K562 (cell line): ENCODE data around the gene TMEM243. TPM values are rescaled to one million over a fixed set of nuclear protein-coding genes. Genes with fewer than 3 reads are reported as not detected.

ENCODE experiments used
- ATAC-seq: fragments of 200-7000 bp; cut with Tn5 transposase; 3 replicates; pipeline ENCODE4 v1.9.1; 2020; ENCODE audit warnings: moderate library complexity
- BruUV-seq: library from RNA; stranded (reverse); fragments of 400-500 nt; replicated peaks from 2 replicates; lab custom pipeline; 2021; lab: Mats Ljungman, UMichigan
- CTCF ChIA-PET: fragments of 300-600 bp; formaldehyde crosslinking; extraction: SDS; loops from one replicate; lab custom pipeline; 2021; ENCODE audit warnings: low intra/inter-chr PET ratio; lab: Yijun Ruan, JAX
- POLR2A ChIA-PET: fragments of 300-600, 350-650 bp; sonication (Branson Sonifier 250); formaldehyde crosslinking; extraction: SDS; loops from one replicate; lab custom pipeline; 2021; ENCODE audit warnings: antibody characterized with exemption, inconsistent platforms; lab: Yijun Ruan, JAX
- DNase-seq, 4 experiments: peaks; one replicate each; pipeline versions ENCODE4 v3.0.0 to v3.0.0-alpha.2; 2011 to 2018; ENCODE audit warnings: low spot score in 3 of 4, mixed read lengths in 3 of 4; ENCODE audit errors: extremely low read depth in 1 of 4
- FAIRE-seq: peaks from 2 replicates; lab custom pipeline; 2011; peaks lifted over from hg19 to GRCh38; lab: Jason Lieb, UNC
- H2AFZ ChIP-seq: 2 replicates; pipeline ENCODE4 v1.6.0; 2011; ENCODE audit warnings: low read depth, low read length, control low read depth, inconsistent platforms
- H3K27ac ChIP-seq: fragments of 200-600 bp; 3 replicates; pipeline ENCODE4 v1.8.0; 2011; ENCODE audit warnings: low read depth, mild to moderate bottlenecking, control low read depth, inconsistent platforms, low read length, moderate library complexity, mixed read lengths; ENCODE audit errors: extremely low read depth
- H3K27me3 ChIP-seq, 2 experiments: fragments of 300-600 bp in 1 of 2; 2 replicates in 1 of 2; 3 replicates in 1 of 2; pipeline versions ENCODE4 v1.6.0 to v1.8.0; 2011; ENCODE audit warnings: inconsistent platforms in 2 of 2, low read length in 2 of 2, mild to moderate bottlenecking in 1 of 2, mixed read lengths in 1 of 2, moderate library complexity in 1 of 2; ENCODE audit not compliant: control insufficient read depth in 2 of 2, insufficient read depth in 2 of 2
- H3K36me3 ChIP-seq: fragments of 300-600 bp; 3 replicates; pipeline ENCODE4 v1.8.0; 2011; ENCODE audit warnings: mild to moderate bottlenecking, low read length, inconsistent platforms; ENCODE audit not compliant: control insufficient read depth, insufficient read depth
- H3K4me1 ChIP-seq, 2 experiments: fragments of 200-600 bp in 1 of 2; replicated peaks in 1 of 2; 2 replicates in 1 of 2; 3 replicates in 1 of 2; pipeline versions ENCODE4 v1.5.1 to v1.8.0; 2011; ENCODE audit warnings: inconsistent platforms in 2 of 2, low read length in 2 of 2, mild to moderate bottlenecking in 1 of 2, mixed read lengths in 1 of 2, moderate library complexity in 1 of 2; ENCODE audit not compliant: control insufficient read depth in 2 of 2, insufficient read depth in 2 of 2
- H3K4me2 ChIP-seq: 2 replicates; pipeline ENCODE4 v1.6.1; 2011; ENCODE audit warnings: low read length, control low read depth, inconsistent platforms, mixed read lengths; ENCODE audit not compliant: insufficient read depth
- H3K4me3 ChIP-seq: fragments of 200-600 bp; sonication (generic), shearing (Covaris generic); 2 replicates; pipeline ENCODE4 v1.5.1; 2016; ENCODE audit warnings: control low read depth, inconsistent platforms
- H3K79me2 ChIP-seq: fragments of 200-600 bp; 3 replicates; pipeline ENCODE4 v1.8.0; 2011; ENCODE audit warnings: low read length, inconsistent platforms; ENCODE audit not compliant: control insufficient read depth, insufficient read depth
- H3K9ac ChIP-seq, 2 experiments: 2 replicates each; pipeline versions ENCODE4 v1.6.0 to v1.6.1; 2011; ENCODE audit warnings: low read depth in 2 of 2, low read length in 2 of 2, control low read depth in 1 of 2, inconsistent platforms in 1 of 2, mild to moderate bottlenecking in 1 of 2, mixed read lengths in 1 of 2; ENCODE audit not compliant: insufficient read depth in 1 of 2
- H3K9me1 ChIP-seq: one replicate; pipeline ENCODE4 v1.6.0; 2011; ENCODE audit warnings: inconsistent platforms, mild to moderate bottlenecking, low read length, moderate library complexity; ENCODE audit not compliant: control insufficient read depth, insufficient read depth
- H3K9me3 ChIP-seq: replicated peaks from 2 replicates; pipeline ENCODE4 v1.5.1; 2011; ENCODE audit warnings: low read depth, low read length, inconsistent platforms; ENCODE audit not compliant: control insufficient read depth, insufficient read depth
- H4K20me1 ChIP-seq: replicated peaks from 2 replicates; pipeline ENCODE4 v1.6.1; 2011; ENCODE audit warnings: low read length, inconsistent platforms, mixed read lengths; ENCODE audit not compliant: control insufficient read depth, insufficient read depth
- C11orf30 ChIP-seq: fragments of 450-650 bp; IDR thresholded peaks from 2 replicates; pipeline ENCODE4 v1.6.1; 2016; ENCODE audit warnings: low read depth, mild to moderate bottlenecking
- KDM4B ChIP-seq, 2 experiments: fragments of 450-650 bp in 1 of 2; sonication (generic) in 1 of 2; IDR thresholded peaks; 2 replicates each; pipeline ENCODE4 v1.6.1; 2016 to 2017; ENCODE audit warnings: borderline replicate concordance in 2 of 2, antibody characterized with exemption in 1 of 2, low read depth in 1 of 2, mild to moderate bottlenecking in 1 of 2
- MAFF ChIP-seq: IDR thresholded peaks from 2 replicates; pipeline ENCODE4 v1.6.1; 2012; ENCODE audit warnings: low read length, improper control_type of control experiment
- MAFG ChIP-seq: fragments of 450-650 bp; conservative IDR thresholded peaks from 2 replicates; pipeline ENCODE4 v1.6.1; 2016; ENCODE audit warnings: missing genetic modification characterization, missing compliant biosample characterization
- MAFK ChIP-seq: IDR thresholded peaks from 2 replicates; pipeline ENCODE4 v1.6.1; 2011; ENCODE audit warnings: low read length, improper control_type of control experiment
- RBM22 ChIP-seq: fragments of 200-400 bp; formaldehyde crosslinking; IDR thresholded peaks from 2 replicates; pipeline ENCODE4 v1.6.1; 2018; ENCODE audit warnings: low read length, low read depth; ENCODE audit not compliant: poor library complexity, severe bottlenecking
- ZNF316 ChIP-seq: fragments of 450-650 bp; IDR thresholded peaks from 2 replicates; pipeline ENCODE4 v1.6.1; 2016
- WGBS: fragments of 100-300 bp; shearing (Covaris generic); methylation state at CpG from one replicate; pipeline ENCODE4 v1.1.6; 2016; ENCODE audit warnings: low coverage, mixed read lengths; ENCODE audit not compliant: insufficient coverage; ENCODE audit errors: missing lambda C conversion rate; 5-methylcytosine and 5-hydroxymethylcytosine counted together
- in situ Hi-C: fragments of 300-500 bp; cut with MboI; formaldehyde crosslinking; loops from 4 replicates; pipeline ENCODE4 v1.15.0; 2018; ENCODE audit warnings: inconsistent platforms, mixed read lengths
- intact Hi-C: fragments of 100-400 bp; cut with micrococcal nuclease; formaldehyde crosslinking; loops from 2 replicates; pipeline ENCODE4 v1.14.2; 2022
- polyA plus RNA-seq, 8 experiments: library from polyadenylated mRNA; depleted of rRNA in 4 of 8; stranded (reverse) in 5 of 8; unstranded in 3 of 8; fragments of >200 nt; fragmentation: Nextera tagmentation in 2 of 8; fragmentation: Illumina TruSeq in 1 of 8; extraction: Ambion mirVana in 2 of 8; extraction: Trizol in 1 of 8; gene quantifications; 2 replicates each; pipeline versions ENCODE4 v1.2.1 to v1.2.3, GENCODE V29; 2011 to 2014; ENCODE audit warnings: inconsistent platforms in 1 of 8, missing spikeins in 1 of 8
- total RNA-seq, 7 experiments: library from RNA; depleted of rRNA in 6 of 7; stranded (reverse); fragments of >200 nt in 6 of 7; fragmentation: Illumina TruSeq in 2 of 7; extraction: Trizol in 2 of 7; gene quantifications; 2 replicates each; pipeline versions ENCODE4 v1.2.1 to v1.2.3, GENCODE V29; 2011 to 2021; ENCODE audit warnings: low replicate concordance in 1 of 7
- TF ChIP-seq, protein P1 (sequence below), 2 experiments: fragments of 200-800 bp in 1 of 2; sonication (Bioruptor generic) in 1 of 2; sonication (generic) in 1 of 2; formaldehyde crosslinking in 1 of 2; IDR thresholded peaks in 1 of 2; conservative IDR thresholded peaks in 1 of 2; 2 replicates each; pipeline versions ENCODE4 v1.5.0 to v1.6.1; 2016 to 2020; ENCODE audit warnings: missing compliant biosample characterization in 1 of 2, missing genetic modification characterization in 1 of 2, missing genetic modification reagents in 1 of 2

TMEM243 gene
- total and polyA plus RNA-seq, 9 of the 15 experiments (the other 6 are each of a cell fraction or from before 2014, with no cell fraction given) = 3.9 to 8.6 (median 6.1) TPM

DNA sequence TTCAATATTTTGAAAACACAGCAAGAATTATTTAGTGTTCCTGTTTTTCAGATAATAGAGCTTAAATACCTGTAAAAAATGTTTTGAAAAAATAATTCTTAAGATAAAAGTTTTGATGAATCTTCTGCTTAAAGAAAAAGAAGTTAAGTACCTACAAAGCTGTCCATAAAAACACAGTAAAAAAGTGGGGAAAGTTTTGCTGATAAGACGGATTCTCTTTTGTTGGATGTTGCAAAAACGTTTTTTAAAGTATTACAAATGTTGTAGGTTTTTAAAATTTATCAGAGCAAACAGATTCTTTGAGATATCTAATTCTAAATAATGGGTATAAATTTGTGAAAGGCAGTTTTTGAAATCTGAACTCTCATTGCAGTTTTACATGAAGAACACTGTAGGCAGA, 55.1 kb downstream of the TMEM243 start:
- Histone ChIP-seq H3K4me2 (no peak overlapping the region), H3K4me3 (no peak overlapping the region), H3K27ac (no peak overlapping the region), H3K9me1 (no peaks in the 10 kb centered on the region), H3K9me3 (no peaks in the 10 kb centered on the region), H3K27me3 (no peaks in the 10 kb centered on the region), H3K4me1 (no peaks in the 10 kb centered on the region; a peak in 1 of 5 replicates), H3K9ac (no peak overlapping the region), H3K36me3 (peaks cover 71% of the 10 kb centered on the region), H2AFZ (no peak overlapping the region), H3K79me2 (peaks cover 17% of the 10 kb centered on the region), H4K20me1 (no peaks in the 10 kb centered on the region)
- no peak for ATAC-seq
- FAIRE-seq = no peak
- TF ChIP-seq ZNF316 = peak; percentile 87
- TF ChIP-seq, protein P1, sequence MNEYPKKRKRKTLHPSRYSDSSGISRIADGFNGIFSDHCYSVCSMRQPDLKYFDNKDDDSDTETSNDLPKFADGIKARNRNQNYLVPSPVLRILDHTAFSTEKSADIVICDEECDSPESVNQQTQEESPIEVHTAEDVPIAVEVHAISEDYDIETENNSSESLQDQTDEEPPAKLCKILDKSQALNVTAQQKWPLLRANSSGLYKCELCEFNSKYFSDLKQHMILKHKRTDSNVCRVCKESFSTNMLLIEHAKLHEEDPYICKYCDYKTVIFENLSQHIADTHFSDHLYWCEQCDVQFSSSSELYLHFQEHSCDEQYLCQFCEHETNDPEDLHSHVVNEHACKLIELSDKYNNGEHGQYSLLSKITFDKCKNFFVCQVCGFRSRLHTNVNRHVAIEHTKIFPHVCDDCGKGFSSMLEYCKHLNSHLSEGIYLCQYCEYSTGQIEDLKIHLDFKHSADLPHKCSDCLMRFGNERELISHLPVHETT (CRISPR knock-in tag; conservative IDR thresholded peaks at IDR 0.05 in 1 of 2, IDR thresholded peaks at IDR 0.05 in 1 of 2) = no peak
- peak; percentile 71 for TF ChIP-seq C11orf30
- TF ChIP-seq RBM22 = no peak
- no peak for TF ChIP-seq KDM4B (IDR thresholded peaks at IDR 0.05; ENCODE audit: borderline replicate concordance in 2 of 2, low read depth in 1 of 2)
- TF ChIP-seq MAFF = peak; percentile 47
- peak; percentile 49; the same call in 1 of the 2 replicates for TF ChIP-seq MAFK
- TF ChIP-seq MAFG = peak; percentile 45; the same call in 1 of the 2 replicates
- ChIA-PET CTCF (no interaction called here), POLR2A (interaction anchor here (0.8 to 7.6 kb wide), 2 partner anchors 10 kb away, joined by 4 to 59 read pairs; partner anchors contain the start of gene DMTF1)
- DNase-seq = no peak
- in situ Hi-C loops (no loop called here), intact Hi-C loops (no loop called here)
- no TSS peak for BruUV-seq
- WGBS = 37% methylated on average over 2 of the region's 2 CpGs
